MM.1S (cell line): Measurements from ENCODE around the gene LASP1.

Experiments
- DNase-seq: peaks from one replicate; pipeline ENCODE4 v3.0.0-alpha.2; 2015
- H2AFZ ChIP-seq: fragments of 300-600 bp; sonication (generic); 2 replicates; pipeline ENCODE4 v1.6.0; 2016; ENCODE audit warnings: antibody characterized with exemption, low read length
- H3F3A ChIP-seq: fragments of 300-600 bp; sonication (generic); 2 replicates; pipeline ENCODE4 v1.6.1; 2016; ENCODE audit warnings: mild to moderate bottlenecking, antibody characterized with exemption, low read length, moderate library complexity, mixed read lengths; ENCODE audit not compliant: insufficient read depth
- H3K27ac ChIP-seq: fragments of 300-600 bp; sonication (generic); 2 replicates; pipeline ENCODE4 v1.5.1; 2016; ENCODE audit warnings: mild to moderate bottlenecking, low read length
- H3K27me3 ChIP-seq: fragments of 300-600 bp; sonication (generic); replicated peaks from 2 replicates; pipeline ENCODE4 v1.6.0; 2016; ENCODE audit warnings: low read length; ENCODE audit not compliant: insufficient read depth
- H3K36me3 ChIP-seq: fragments of 300-600 bp; sonication (generic); replicated peaks from 2 replicates; pipeline ENCODE4 v1.6.1; 2016; ENCODE audit warnings: mild to moderate bottlenecking, low read length, mixed read lengths; ENCODE audit not compliant: insufficient read depth
- H3K4me1 ChIP-seq: fragments of 300-600 bp; sonication (generic); 2 replicates; pipeline ENCODE4 v1.6.1; 2016; ENCODE audit warnings: low read length, mixed read lengths
- H3K4me2 ChIP-seq: fragments of 300-600 bp; sonication (generic); 2 replicates; pipeline ENCODE4 v1.6.0; 2016; ENCODE audit warnings: low read depth, low read length
- H3K4me3 ChIP-seq: fragments of 300-600 bp; sonication (generic); 2 replicates; pipeline ENCODE4 v1.5.1; 2016; ENCODE audit warnings: low read length, mixed read lengths
- H3K79me2 ChIP-seq: fragments of 300-600 bp; sonication (generic); 2 replicates; pipeline ENCODE4 v1.6.1; 2016; ENCODE audit warnings: mixed run types, low read length, mixed read lengths
- H3K9ac ChIP-seq: fragments of 300-600 bp; sonication (generic); 2 replicates; pipeline ENCODE4 v1.6.1; 2016; ENCODE audit warnings: low read length, mixed read lengths
- H3K9me2 ChIP-seq: fragments of 300-600 bp; sonication (generic); replicated peaks from 2 replicates; pipeline ENCODE4 v1.6.1; 2016; ENCODE audit warnings: mild to moderate bottlenecking, low read length, mixed read lengths; ENCODE audit not compliant: insufficient read depth
- H3K9me3 ChIP-seq: fragments of 300-600 bp; sonication (generic); replicated peaks from 2 replicates; pipeline ENCODE4 v1.6.1; 2016; ENCODE audit warnings: mild to moderate bottlenecking, low read length, mixed read lengths; ENCODE audit not compliant: insufficient read depth
- H4K20me1 ChIP-seq: fragments of 300-600 bp; sonication (generic); 2 replicates; pipeline ENCODE4 v1.6.1; 2016; ENCODE audit warnings: mild to moderate bottlenecking, low read length, moderate library complexity, mixed read lengths; ENCODE audit not compliant: insufficient read depth
- EZH2 ChIP-seq: fragments of 300-600 bp; sonication (generic); optimal IDR thresholded peaks from 2 replicates; pipeline ENCODE3; 2017; ENCODE audit warnings: low read depth, mild to moderate bottlenecking, antibody characterized with exemption, low read length, mixed read lengths
- EZH2phosphoT487 ChIP-seq: fragments of 300-600 bp; sonication (generic); IDR thresholded peaks from 2 replicates; pipeline ENCODE4 v1.6.1; 2018; ENCODE audit warnings: antibody characterized with exemption, low read length
- TF ChIP-seq, protein P1 (sequence below): fragments of 300-600 bp; sonication (generic); IDR thresholded peaks from 2 replicates; pipeline ENCODE4 v1.5.1; 2016; ENCODE audit warnings: antibody characterized with exemption, low read length, mixed read lengths

LASP1 gene

DNA sequence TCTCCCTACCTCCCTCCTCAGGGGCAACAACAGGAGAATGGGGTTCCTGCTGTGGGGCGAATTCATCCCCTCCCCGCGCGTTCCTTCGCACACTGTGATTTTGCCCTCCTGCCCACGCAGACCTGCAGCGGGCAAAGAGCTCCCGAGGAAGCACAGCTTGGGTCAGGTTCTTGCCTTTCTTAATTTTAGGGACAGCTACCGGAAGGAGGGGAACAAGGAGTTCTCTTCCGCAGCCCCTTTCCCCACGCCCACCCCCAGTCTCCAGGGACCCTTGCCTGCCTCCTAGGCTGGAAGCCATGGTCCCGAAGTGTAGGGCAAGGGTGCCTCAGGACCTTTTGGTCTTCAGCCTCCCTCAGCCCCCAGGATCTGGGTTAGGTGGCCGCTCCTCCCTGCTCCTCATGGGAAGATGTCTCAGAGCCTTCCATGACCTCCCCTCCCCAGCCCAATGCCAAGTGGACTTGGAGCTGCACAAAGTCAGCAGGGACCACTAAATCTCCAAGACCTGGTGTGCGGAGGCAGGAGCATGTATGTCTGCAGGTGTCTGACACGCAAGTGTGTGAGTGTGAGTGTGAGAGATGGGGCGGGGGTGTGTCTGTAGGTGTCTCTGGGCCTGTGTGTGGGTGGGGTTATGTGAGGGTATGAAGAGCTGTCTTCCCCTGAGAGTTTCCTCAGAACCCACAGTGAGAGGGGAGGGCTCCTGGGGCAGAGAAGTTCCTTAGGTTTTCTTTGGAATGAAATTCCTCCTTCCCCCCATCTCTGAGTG lies 49.6 kb downstream of the LASP1 start:
- Histone ChIP-seq H3K27me3 (no peaks in the 10 kb centered on the region), H3K79me2 (no peaks in the 10 kb centered on the region), H3K4me2 (no peak overlapping the region), H3K36me3 (no peaks in the 10 kb centered on the region), H2AFZ (no peak overlapping the region), H3K4me1 (no peaks in the 10 kb centered on the region), H3K9me2 (no peaks in the 10 kb centered on the region), H3K4me3 (no peak overlapping the region), H3K9ac (no peak overlapping the region), H3F3A (no peaks in the 10 kb centered on the region), H3K9me3 (no peaks in the 10 kb centered on the region), H3K27ac (no peak overlapping the region), H4K20me1 (no peaks in the 10 kb centered on the region)
- no peak for DNase-seq
- TF ChIP-seq EZH2 = no peak
- TF ChIP-seq, protein P1, sequence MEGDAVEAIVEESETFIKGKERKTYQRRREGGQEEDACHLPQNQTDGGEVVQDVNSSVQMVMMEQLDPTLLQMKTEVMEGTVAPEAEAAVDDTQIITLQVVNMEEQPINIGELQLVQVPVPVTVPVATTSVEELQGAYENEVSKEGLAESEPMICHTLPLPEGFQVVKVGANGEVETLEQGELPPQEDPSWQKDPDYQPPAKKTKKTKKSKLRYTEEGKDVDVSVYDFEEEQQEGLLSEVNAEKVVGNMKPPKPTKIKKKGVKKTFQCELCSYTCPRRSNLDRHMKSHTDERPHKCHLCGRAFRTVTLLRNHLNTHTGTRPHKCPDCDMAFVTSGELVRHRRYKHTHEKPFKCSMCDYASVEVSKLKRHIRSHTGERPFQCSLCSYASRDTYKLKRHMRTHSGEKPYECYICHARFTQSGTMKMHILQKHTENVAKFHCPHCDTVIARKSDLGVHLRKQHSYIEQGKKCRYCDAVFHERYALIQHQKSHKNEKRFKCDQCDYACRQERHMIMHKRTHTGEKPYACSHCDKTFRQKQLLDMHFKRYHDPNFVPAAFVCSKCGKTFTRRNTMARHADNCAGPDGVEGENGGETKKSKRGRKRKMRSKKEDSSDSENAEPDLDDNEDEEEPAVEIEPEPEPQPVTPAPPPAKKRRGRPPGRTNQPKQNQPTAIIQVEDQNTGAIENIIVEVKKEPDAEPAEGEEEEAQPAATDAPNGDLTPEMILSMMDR = no peak
- TF ChIP-seq EZH2phosphoT487 = no peak

DNA sequence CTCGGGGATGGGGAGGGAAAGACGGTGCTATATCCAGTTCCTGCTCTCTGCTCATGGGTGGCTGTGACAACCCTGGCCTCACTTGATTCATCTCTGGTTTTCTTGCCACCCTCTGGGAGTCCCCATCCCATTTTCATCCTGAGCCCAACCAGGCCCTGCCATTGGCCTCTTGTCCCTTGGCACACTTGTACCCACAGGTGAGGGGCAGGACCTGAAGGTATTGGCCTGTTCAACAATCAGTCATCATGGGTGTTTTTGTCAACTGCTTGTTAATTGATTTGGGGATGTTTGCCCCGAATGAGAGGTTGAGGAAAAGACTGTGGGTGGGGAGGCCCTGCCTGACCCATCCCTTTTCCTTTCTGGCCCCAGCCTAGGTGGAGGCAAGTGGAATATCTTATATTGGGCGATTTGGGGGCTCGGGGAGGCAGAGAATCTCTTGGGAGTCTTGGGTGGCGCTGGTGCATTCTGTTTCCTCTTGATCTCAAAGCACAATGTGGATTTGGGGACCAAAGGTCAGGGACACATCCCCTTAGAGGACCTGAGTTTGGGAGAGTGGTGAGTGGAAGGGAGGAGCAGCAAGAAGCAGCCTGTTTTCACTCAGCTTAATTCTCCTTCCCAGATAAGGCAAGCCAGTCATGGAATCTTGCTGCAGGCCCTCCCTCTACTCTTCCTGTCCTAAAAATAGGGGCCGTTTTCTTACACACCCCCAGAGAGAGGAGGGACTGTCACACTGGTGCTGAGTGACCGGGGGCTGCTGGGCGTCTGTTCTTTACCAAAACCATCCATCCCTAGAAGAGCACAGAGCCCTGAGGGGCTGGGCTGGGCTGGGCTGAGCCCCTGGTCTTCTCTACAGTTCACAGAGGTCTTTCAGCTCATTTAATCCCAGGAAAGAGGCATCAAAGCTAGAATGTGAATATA lies 50.8 kb downstream of the LASP1 start:
- 0 out of 2 replicates have a peak, but pooled peaks cover 2% of the 10 kb centered on the region for H3K4me1 ChIP-seq
- H3K36me3 ChIP-seq = no peaks in the 10 kb centered on the region
- H3K4me2 ChIP-seq = no peak overlapping the region
- H4K20me1 ChIP-seq = no peaks in the 10 kb centered on the region
- no peaks in the 10 kb centered on the region for H3F3A ChIP-seq
- TF ChIP-seq EZH2 (no peak), EZH2phosphoT487 (no peak)
- TF ChIP-seq, protein P1 = no peak
- H3K27ac ChIP-seq = no peak overlapping the region
- no peak overlapping the region for H2AFZ ChIP-seq
- H3K9ac ChIP-seq = no peak overlapping the region
- no peaks in the 10 kb centered on the region for H3K9me3 ChIP-seq
- DNase-seq = no peak
- H3K27me3 ChIP-seq = no peaks in the 10 kb centered on the region
- H3K9me2 ChIP-seq = no peaks in the 10 kb centered on the region
- H3K79me2 ChIP-seq = no peaks in the 10 kb centered on the region
- H3K4me3 ChIP-seq = no peak overlapping the region

DNA sequence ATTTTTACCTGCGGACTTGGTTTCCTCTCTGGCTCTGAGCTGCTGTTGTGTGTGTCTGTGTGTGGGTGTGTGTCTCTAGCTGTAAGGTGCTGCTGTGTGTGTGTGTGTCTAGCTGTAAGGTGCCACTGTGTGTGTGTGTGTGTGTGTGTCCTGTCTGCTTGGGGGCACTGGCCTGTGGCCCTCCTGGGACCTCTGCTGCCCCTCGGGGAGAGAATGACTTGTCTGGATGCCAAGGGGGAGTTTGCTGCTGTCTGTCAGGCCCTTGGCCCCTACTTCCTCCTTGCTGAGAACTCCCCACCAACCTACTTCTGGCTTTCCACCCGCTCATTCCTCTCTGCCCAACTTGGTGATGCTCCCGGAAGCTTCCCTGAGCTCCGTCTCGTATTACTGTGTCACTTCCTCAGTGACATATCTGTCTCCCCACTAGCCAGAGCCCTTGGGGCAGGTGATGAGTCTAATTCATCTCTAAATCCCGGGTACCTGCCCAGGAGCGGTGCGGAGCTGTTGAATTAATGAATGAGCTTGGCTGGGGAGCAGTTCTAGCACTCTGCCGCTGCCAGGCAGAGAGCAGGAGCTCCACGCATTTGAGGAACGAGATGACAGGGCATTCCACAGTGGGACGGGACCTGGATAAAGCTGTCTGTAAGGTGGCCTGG lies 52.0 kb downstream of the LASP1 start:
- Histone ChIP-seq H3K9ac (no peak overlapping the region), H3K4me1 (peaks cover 14% of the 10 kb centered on the region), H4K20me1 (no peaks in the 10 kb centered on the region), H3K27ac (no peak overlapping the region), H3K4me2 (no peak overlapping the region), H3K9me2 (no peaks in the 10 kb centered on the region), H3K4me3 (no peak overlapping the region), H3K9me3 (no peaks in the 10 kb centered on the region), H3K27me3 (no peaks in the 10 kb centered on the region), H3K79me2 (no peaks in the 10 kb centered on the region), H3F3A (peaks cover 7% of the 10 kb centered on the region), H3K36me3 (no peaks in the 10 kb centered on the region), H2AFZ (no peak overlapping the region)
- DNase-seq = no peak
- TF ChIP-seq EZH2phosphoT487 (no peak), EZH2 (no peak)
- TF ChIP-seq, protein P1 = no peak
